Neural cell (in vitro differentiated cells): ENCODE data around the gene HOXB6. TPM values are rescaled to one million over a fixed set of nuclear protein-coding genes. Genes with fewer than 3 reads are reported as not detected.

Source experiments
- H2AFZ ChIP-seq: fragments of 200-600, 300-800 bp; sonication (generic), shearing (Covaris generic); 2 replicates; pipeline ENCODE4 v1.6.0; 2014; ENCODE audit warnings: low read depth, mild to moderate bottlenecking, antibody characterized with exemption, low read length, moderate library complexity
- H3F3A ChIP-seq: fragments of 200-600 bp; shearing (Covaris generic); 2 replicates; pipeline ENCODE4 v1.6.1; 2016; ENCODE audit warnings: mild to moderate bottlenecking, moderate library complexity, mixed read lengths, antibody characterized with exemption, low read length; ENCODE audit not compliant: insufficient read depth, poor library complexity, severe bottlenecking
- H3K27ac ChIP-seq: fragments of 200-600, 300-800 bp; sonication (generic), shearing (Covaris generic); 2 replicates; pipeline ENCODE4 v1.5.1; 2014; ENCODE audit warnings: mild to moderate bottlenecking, low read length, moderate library complexity
- H3K27me3 ChIP-seq: fragments of 300-800, 200-600 bp; sonication (generic), shearing (Covaris generic); 2 replicates; pipeline ENCODE4 v1.6.0; 2014; ENCODE audit warnings: mild to moderate bottlenecking, low read depth, low read length, moderate library complexity; ENCODE audit not compliant: insufficient read depth
- H3K36me3 ChIP-seq: fragments of 300-800, 200-600 bp; sonication (generic), shearing (Covaris generic); 2 replicates; pipeline ENCODE4 v1.5.1; 2014; ENCODE audit warnings: mild to moderate bottlenecking, antibody characterized with exemption, low read length, moderate library complexity; ENCODE audit not compliant: insufficient read depth
- H3K4me2 ChIP-seq: fragments of 300-800, 200-600 bp; sonication (generic), shearing (Covaris generic); 2 replicates; pipeline ENCODE4 v1.6.0; 2014; ENCODE audit warnings: mild to moderate bottlenecking, low read length
- H3K4me3 ChIP-seq: fragments of 300-800, 200-600 bp; sonication (generic), shearing (Covaris generic); 2 replicates; pipeline ENCODE4 v1.5.1; 2014; ENCODE audit warnings: mild to moderate bottlenecking, low read length, moderate library complexity
- H3K79me2 ChIP-seq: fragments of 200-600 bp; shearing (Covaris generic); replicated peaks from 2 replicates; pipeline ENCODE4 v1.6.0; 2014; ENCODE audit warnings: mild to moderate bottlenecking, low read length, moderate library complexity; ENCODE audit not compliant: insufficient read depth
- H3K9ac ChIP-seq: fragments of 300-800, 200-600 bp; sonication (generic), shearing (Covaris generic); 2 replicates; pipeline ENCODE4 v1.6.1; 2016; ENCODE audit warnings: mild to moderate bottlenecking, low read length, mixed read lengths
- H3K9me2 ChIP-seq: fragments of 200-600 bp; shearing (Covaris generic); 2 replicates; pipeline ENCODE4 v1.6.1; 2016; ENCODE audit warnings: mild to moderate bottlenecking, low read length, mixed read lengths; ENCODE audit not compliant: insufficient read depth
- H3K9me3 ChIP-seq: fragments of 200-600, 300-800 bp; sonication (generic), shearing (Covaris generic); 2 replicates; pipeline ENCODE4 v1.6.1; 2016; ENCODE audit warnings: mild to moderate bottlenecking, mixed run types, low read length, moderate library complexity, mixed read lengths
- H4K20me1 ChIP-seq: fragments of 200-600 bp; shearing (Covaris generic); 2 replicates; pipeline ENCODE4 v1.6.1; 2016; ENCODE audit warnings: mild to moderate bottlenecking, mixed run types; ENCODE audit not compliant: insufficient read depth
- CTCF ChIP-seq: fragments of 450-650 bp; IDR thresholded peaks from 2 replicates; pipeline ENCODE4 v1.5.1; 2014; ENCODE audit warnings: antibody characterized with exemption, mild to moderate bottlenecking, moderate library complexity; ENCODE audit not compliant: poor library complexity, severe bottlenecking
- EP300 ChIP-seq: fragments of 450-650 bp; conservative IDR thresholded peaks from 2 replicates; pipeline ENCODE4 v1.6.1; 2014; ENCODE audit warnings: antibody characterized with exemption, mild to moderate bottlenecking, moderate library complexity; ENCODE audit not compliant: poor library complexity, severe bottlenecking
- EZH2 ChIP-seq: fragments of 200-600, 300-800 bp; shearing (Covaris generic), sonication (generic); IDR thresholded peaks from 2 replicates; pipeline ENCODE4 v1.6.1; 2014; ENCODE audit warnings: antibody characterized with exemption, low read length, borderline replicate concordance, mild to moderate bottlenecking; ENCODE audit not compliant: insufficient read depth, poor library complexity, severe bottlenecking
- MXI1 ChIP-seq: fragments of 450-650 bp; conservative IDR thresholded peaks from 2 replicates; pipeline ENCODE4 v1.6.1; 2014; ENCODE audit warnings: antibody characterized with exemption, mild to moderate bottlenecking; ENCODE audit not compliant: poor library complexity, severe bottlenecking
- POLR2AphosphoS5 ChIP-seq: IDR thresholded peaks from 2 replicates; pipeline ENCODE4 v1.6.1; 2012
- RAD21 ChIP-seq: fragments of 450-650 bp; conservative IDR thresholded peaks from 2 replicates; pipeline ENCODE4 v1.6.1; 2014; ENCODE audit warnings: antibody characterized with exemption, mild to moderate bottlenecking, moderate library complexity
- SMC3 ChIP-seq: fragments of 450-650 bp; conservative IDR thresholded peaks from 2 replicates; pipeline ENCODE4 v1.6.1; 2014; ENCODE audit warnings: antibody characterized with exemption, mild to moderate bottlenecking, moderate library complexity; ENCODE audit not compliant: poor library complexity
- TAF1 ChIP-seq: IDR thresholded peaks from 2 replicates; pipeline ENCODE4 v1.6.1; 2012; ENCODE audit warnings: low read depth
- polyA plus RNA-seq: library from polyadenylated mRNA; depleted of rRNA; stranded (reverse); fragments of >200 nt; gene quantifications from 2 replicates; pipeline ENCODE4 v1.2.3, GENCODE V29; 2014
- TF ChIP-seq, protein P1 (sequence below): IDR thresholded peaks from 2 replicates; pipeline ENCODE4 v1.6.1; 2012; ENCODE audit warnings: borderline replicate concordance

The HOXB6 gene
- polyA plus RNA-seq, 1 donor from 2014 or later: not detected

DNA sequence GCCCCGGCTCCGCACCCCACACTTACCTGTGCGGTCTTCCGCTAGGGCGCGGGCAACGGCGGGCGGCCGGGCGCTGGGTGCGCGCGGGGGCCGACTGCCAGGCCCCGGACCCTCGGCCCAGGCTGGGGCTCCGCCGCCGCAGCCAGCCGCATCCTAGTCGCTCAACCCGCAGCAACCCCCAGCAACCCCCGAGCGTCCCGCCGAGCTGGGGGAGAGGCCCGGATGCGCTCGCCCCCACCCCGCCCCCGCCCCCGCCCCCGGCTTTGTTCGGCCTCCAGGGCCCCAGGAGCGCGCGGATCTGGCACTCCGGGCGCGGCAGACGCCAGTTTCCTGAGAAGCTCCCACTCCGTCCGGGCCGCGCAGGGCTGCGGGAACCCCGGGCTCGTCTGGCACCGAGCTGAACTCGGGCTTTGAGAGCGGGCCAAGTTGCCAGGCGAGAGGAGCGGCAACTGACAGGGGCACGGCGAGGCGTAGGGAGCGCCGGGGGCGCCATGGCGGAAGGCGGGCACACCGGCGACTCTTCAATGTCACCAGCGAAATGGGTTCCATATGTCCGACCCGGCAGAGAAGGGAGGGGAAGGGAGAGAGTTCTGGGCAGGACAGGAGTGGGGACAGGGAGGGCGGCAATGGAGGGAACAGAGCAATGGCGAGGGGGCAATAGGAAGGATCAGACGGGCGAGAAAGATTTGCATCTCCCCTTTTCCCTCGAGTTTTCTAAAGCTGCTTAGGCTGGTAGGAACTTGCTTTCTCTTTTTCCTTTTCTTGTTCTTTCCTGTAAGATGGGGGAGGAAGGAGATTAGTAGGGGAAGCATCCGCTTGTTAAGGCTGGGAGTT is 40.4 kb downstream of the HOXB6 start:
- no peaks in the 10 kb centered on the region for H3K9me3 ChIP-seq
- H3K9me2 ChIP-seq: no peaks in the 10 kb centered on the region
- H3K9ac ChIP-seq: no peak overlapping the region
- H4K20me1 ChIP-seq: no peaks in the 10 kb centered on the region
- H3K4me2 ChIP-seq: no peak overlapping the region
- no peaks in the 10 kb centered on the region for H3K36me3 ChIP-seq
- H3K4me3 ChIP-seq: no peak overlapping the region
- H3K27me3 ChIP-seq: peaks cover 99% of the 10 kb centered on the region
- no peak for TF ChIP-seq CTCF
- TF ChIP-seq MXI1: no peak
- TF ChIP-seq, protein P1, sequence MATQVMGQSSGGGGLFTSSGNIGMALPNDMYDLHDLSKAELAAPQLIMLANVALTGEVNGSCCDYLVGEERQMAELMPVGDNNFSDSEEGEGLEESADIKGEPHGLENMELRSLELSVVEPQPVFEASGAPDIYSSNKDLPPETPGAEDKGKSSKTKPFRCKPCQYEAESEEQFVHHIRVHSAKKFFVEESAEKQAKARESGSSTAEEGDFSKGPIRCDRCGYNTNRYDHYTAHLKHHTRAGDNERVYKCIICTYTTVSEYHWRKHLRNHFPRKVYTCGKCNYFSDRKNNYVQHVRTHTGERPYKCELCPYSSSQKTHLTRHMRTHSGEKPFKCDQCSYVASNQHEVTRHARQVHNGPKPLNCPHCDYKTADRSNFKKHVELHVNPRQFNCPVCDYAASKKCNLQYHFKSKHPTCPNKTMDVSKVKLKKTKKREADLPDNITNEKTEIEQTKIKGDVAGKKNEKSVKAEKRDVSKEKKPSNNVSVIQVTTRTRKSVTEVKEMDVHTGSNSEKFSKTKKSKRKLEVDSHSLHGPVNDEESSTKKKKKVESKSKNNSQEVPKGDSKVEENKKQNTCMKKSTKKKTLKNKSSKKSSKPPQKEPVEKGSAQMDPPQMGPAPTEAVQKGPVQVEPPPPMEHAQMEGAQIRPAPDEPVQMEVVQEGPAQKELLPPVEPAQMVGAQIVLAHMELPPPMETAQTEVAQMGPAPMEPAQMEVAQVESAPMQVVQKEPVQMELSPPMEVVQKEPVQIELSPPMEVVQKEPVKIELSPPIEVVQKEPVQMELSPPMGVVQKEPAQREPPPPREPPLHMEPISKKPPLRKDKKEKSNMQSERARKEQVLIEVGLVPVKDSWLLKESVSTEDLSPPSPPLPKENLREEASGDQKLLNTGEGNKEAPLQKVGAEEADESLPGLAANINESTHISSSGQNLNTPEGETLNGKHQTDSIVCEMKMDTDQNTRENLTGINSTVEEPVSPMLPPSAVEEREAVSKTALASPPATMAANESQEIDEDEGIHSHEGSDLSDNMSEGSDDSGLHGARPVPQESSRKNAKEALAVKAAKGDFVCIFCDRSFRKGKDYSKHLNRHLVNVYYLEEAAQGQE: no peak
- peak; percentile 88 for TF ChIP-seq EZH2
- no peak overlapping the region for H3K27ac ChIP-seq
- H3K79me2 ChIP-seq: no peaks in the 10 kb centered on the region
- H3F3A ChIP-seq: no peaks in the 10 kb centered on the region
- H2AFZ ChIP-seq: no peak overlapping the region

GRCh38 chr17:48563867-48564187 is 41.0 kb downstream of the HOXB6 start:
- no peak overlapping the region for H2AFZ ChIP-seq
- no peaks in the 10 kb centered on the region for H3K9me2 ChIP-seq
- TF ChIP-seq SMC3: no peak
- no peak for TF ChIP-seq POLR2AphosphoS5
- no peak for TF ChIP-seq EZH2
- TF ChIP-seq RAD21: no peak
- TF ChIP-seq MXI1: no peak
- no peak for TF ChIP-seq TAF1
- TF ChIP-seq, protein P1: no peak
- TF ChIP-seq EP300: no peak
- no peak overlapping the region for H3K4me3 ChIP-seq
- H3K9me3 ChIP-seq: no peaks in the 10 kb centered on the region
- no peak overlapping the region for H3K27ac ChIP-seq
- no peaks in the 10 kb centered on the region for H3K79me2 ChIP-seq
- peaks cover 99% of the 10 kb centered on the region for H3K27me3 ChIP-seq
- H3K9ac ChIP-seq: no peak overlapping the region
- H3K36me3 ChIP-seq: no peaks in the 10 kb centered on the region
- no peaks in the 10 kb centered on the region for H3F3A ChIP-seq
- H3K4me2 ChIP-seq: no peak overlapping the region
- H4K20me1 ChIP-seq: no peaks in the 10 kb centered on the region
